Caco-2 (cell line): ENCODE data around the gene SNPH. TPM values are rescaled to one million over a fixed set of nuclear protein-coding genes. Genes with fewer than 3 reads are reported as not detected.
"Not testable (repeated sequence)": the region's sequence is repeated elsewhere in the genome, so short reads cannot be mapped to it uniquely, and the experiment has no call there.

Experiments
- Bru-seq: library from RNA; stranded (reverse); fragments of 400-500 nt; gene quantifications from one replicate; lab custom pipeline; 2021; lab: Mats Ljungman, UMichigan
- BruChase-seq, 2 experiments: library from RNA; stranded (reverse); fragments of 400-500 nt; gene quantifications; one replicate each; lab custom pipeline; 2021; lab: Mats Ljungman, UMichigan
- BruUV-seq: library from RNA; stranded (reverse); fragments of 400-500 nt; replicated peaks from 2 replicates; lab custom pipeline; 2021; lab: Mats Ljungman, UMichigan
- CTCF ChIA-PET: fragments of 300-600 bp; sonication (Branson Sonifier 250); formaldehyde crosslinking; loops from one replicate; lab custom pipeline; 2022; ENCODE audit warnings: antibody characterized with exemption; lab: Charles Lee
- POLR2A ChIA-PET: fragments of 300-600 bp; sonication (Branson Sonifier 250); formaldehyde crosslinking; loops from one replicate; lab custom pipeline; 2022; ENCODE audit warnings: antibody characterized with exemption; lab: Charles Lee
- DNase-seq, 2 experiments: peaks; one replicate each; pipeline versions ENCODE4 v3.0.0 to v3.0.0-alpha.2; 2020 to 2022
- H3K27me3 ChIP-seq: replicated peaks from 2 replicates; pipeline ENCODE4 v1.6.0; 2011; ENCODE audit warnings: low read length; ENCODE audit not compliant: control insufficient read depth, insufficient read depth
- H3K36me3 ChIP-seq: 2 replicates; pipeline ENCODE4 v1.5.1; 2011; ENCODE audit warnings: low read length; ENCODE audit not compliant: control insufficient read depth, insufficient read depth
- H3K4me1 ChIP-seq: fragments of 250-450 bp; sonication (Bioruptor Pico); 2 replicates; pipeline ENCODE4 v1.5.1; 2020; ENCODE audit warnings: mild to moderate bottlenecking
- H3K4me3 ChIP-seq: 2 replicates; pipeline ENCODE4 v1.5.1; 2011; ENCODE audit warnings: low read depth, mild to moderate bottlenecking, control low read depth, low read length
- H3K9me3 ChIP-seq: fragments of 250-450 bp; sonication (Bioruptor Pico); 2 replicates; pipeline ENCODE4 v1.5.1; 2020; ENCODE audit warnings: mild to moderate bottlenecking, moderate library complexity
- H3K27ac Mint-ChIP-seq: one replicate; pipeline ENCODE4 v1.8.0; 2022; ENCODE audit warnings: mixed read lengths; ENCODE audit not compliant: unreplicated experiment
- H3K27me3 Mint-ChIP-seq: one replicate; pipeline ENCODE4 v1.8.0; 2022; ENCODE audit warnings: mixed read lengths; ENCODE audit not compliant: insufficient read depth, unreplicated experiment
- H3K36me3 Mint-ChIP-seq: one replicate; pipeline ENCODE4 v1.8.0; 2022; ENCODE audit warnings: mild to moderate bottlenecking, mixed read lengths; ENCODE audit not compliant: insufficient read depth, unreplicated experiment
- H3K4me1 Mint-ChIP-seq: one replicate; pipeline ENCODE4 v1.8.0; 2022; ENCODE audit warnings: low read depth, mixed read lengths; ENCODE audit not compliant: unreplicated experiment
- H3K4me3 Mint-ChIP-seq: one replicate; pipeline ENCODE4 v1.8.0; 2022; ENCODE audit warnings: mild to moderate bottlenecking, moderate library complexity, mixed read lengths; ENCODE audit not compliant: unreplicated experiment
- H3K9me3 Mint-ChIP-seq: one replicate; pipeline ENCODE4 v1.8.0; 2022; ENCODE audit warnings: mixed read lengths; ENCODE audit not compliant: unreplicated experiment
- CTCF ChIP-seq, 2 experiments: fragments of 200-600 bp in 1 of 2; IDR thresholded peaks; 1 replicate in 1 of 2; 2 replicates in 1 of 2; pipeline versions ENCODE4 v1.5.1 to v1.8.0; 2011 to 2022; ENCODE audit warnings: antibody characterized with exemption in 1 of 2, control low read depth in 1 of 2, inconsistent platforms in 1 of 2, low read depth in 1 of 2, low read length in 1 of 2, mild to moderate bottlenecking in 1 of 2, moderate library complexity in 1 of 2; ENCODE audit not compliant: insufficient read depth in 1 of 2, severe bottlenecking in 1 of 2, unreplicated experiment in 1 of 2
- intact Hi-C: fragments of 100-400 bp; cut with micrococcal nuclease; formaldehyde crosslinking; loops from one replicate; pipeline ENCODE4 v1.10.0; 2022; ENCODE audit not compliant: unreplicated experiment
- long read RNA-seq: library from polyadenylated mRNA; stranded (forward); transcript quantifications from one replicate; pipeline ENCODE4 v2.0.0, GENCODE V29; 2022
- total RNA-seq: library from RNA; stranded (reverse); gene quantifications from 2 replicates; pipeline ENCODE4 v1.2.3, GENCODE V29; 2022

The SNPH gene
- 0.28 and 0.36 TPM in 2 replicates for total RNA-seq
- Bru-seq, nascent RNA, result percentile 22 among the genes with signal in this experiment
- BruChase-seq, experiment 1, labeled RNA remaining after a 2-hour chase, result percentile 21 among the genes with signal in this experiment
- percentile 6 among the genes with signal in this experiment for BruChase-seq, experiment 2, labeled RNA remaining after a 6-hour chase
- long read RNA-seq, result 0 reads

GRCh38 chr20:1266167-1266973 lies at the start of gene SNPH:
Gene SNPH (plus strand): TSS chr20:1266294. CDS start chr20:1296240, 29,946 bp downstream.
- no peaks in the 10 kb centered on the region for H3K4me1 Mint-ChIP-seq
- POLR2A ChIA-PET, result interaction anchor here (0.6 to 1.3 kb wide), 2 partner anchors 59 to 183 kb away, joined by 3 to 4 read pairs; no protein-coding TSS in a partner anchor
- H3K27ac Mint-ChIP-seq, result no peak within 1 kb of the TSS
- peak; percentile 55 to 62 for DNase-seq
- Histone ChIP-seq H3K27me3 (no peaks in the 10 kb centered on the region), H3K4me3 (peak within 1 kb of the TSS; percentile 61), H3K36me3 (no peaks in the 10 kb centered on the region), H3K9me3 (peaks cover 7% of the 10 kb centered on the region; the same call in 1 of the 2 replicates), H3K4me1 (no peaks in the 10 kb centered on the region)
- H3K4me3 Mint-ChIP-seq, result peak within 1 kb of the TSS; percentile 70
- BruUV-seq, result no TSS peak
- no peaks in the 10 kb centered on the region for H3K9me3 Mint-ChIP-seq
- TF ChIP-seq CTCF (IDR thresholded peaks at IDR 0.05; ENCODE audit: insufficient read depth in 1 of 2, low read depth in 1 of 2, low read length in 1 of 2, severe bottlenecking in 1 of 2, unreplicated experiment in 1 of 2), result no peak
- no peaks in the 10 kb centered on the region for H3K36me3 Mint-ChIP-seq
- peaks cover 6% of the 10 kb centered on the region for H3K27me3 Mint-ChIP-seq
- intact Hi-C loops, result no loop called here
- CTCF ChIA-PET, result interaction anchor here (1.2 kb wide), 1 partner anchor 238 kb away, joined by 4 read pairs; no protein-coding TSS in a partner anchor

- H3K36me3 ChIP-seq, H3K36me3 Mint-ChIP-seq, H3K27ac Mint-ChIP-seq, POLR2A ChIA-PET, H3K4me1 Mint-ChIP-seq, H3K9me3 Mint-ChIP-seq, BruUV-seq, H3K9me3 ChIP-seq, H3K4me3 ChIP-seq, H3K4me3 Mint-ChIP-seq, H3K4me1 ChIP-seq, CTCF ChIA-PET, H3K27me3 ChIP-seq: not testable (repeated sequence)
- H3K27me3 Mint-ChIP-seq, result peaks cover 13% of the 10 kb centered on the region
- intact Hi-C loops, result loop anchor here (10.0 kb wide), 1 partner anchor 262 kb away; no protein-coding TSS in a partner anchor
- peak in 1 of 2 experiments; percentile 11 for DNase-seq
Observed at GRCh38 chr20:1216527-1217427, 49.3 kb upstream of the SNPH start.

- H3K4me1 ChIP-seq, intact Hi-C loops, DNase-seq, POLR2A ChIA-PET, H3K9me3 ChIP-seq, H3K36me3 Mint-ChIP-seq, H3K4me1 Mint-ChIP-seq, H3K36me3 ChIP-seq, BruUV-seq, CTCF ChIA-PET, H3K4me3 Mint-ChIP-seq, H3K4me3 ChIP-seq, H3K9me3 Mint-ChIP-seq, H3K27ac Mint-ChIP-seq, H3K27me3 ChIP-seq: not testable (repeated sequence)
- H3K27me3 Mint-ChIP-seq, result peaks cover 14% of the 10 kb centered on the region
Observed at GRCh38 chr20:1222750-1223149, 43.3 kb upstream of the SNPH start.
